Neural cell (in vitro differentiated cells): Measurements from ENCODE around the gene DENND1A.

ENCODE experiments used
- EZH2 ChIP-seq: fragments of 200-600, 300-800 bp; shearing (Covaris generic), sonication (generic); IDR thresholded peaks from 2 replicates; pipeline ENCODE4 v1.6.1; 2014; ENCODE audit warnings: antibody characterized with exemption, low read length, borderline replicate concordance, mild to moderate bottlenecking; ENCODE audit not compliant: insufficient read depth, poor library complexity, severe bottlenecking
- MXI1 ChIP-seq: fragments of 450-650 bp; conservative IDR thresholded peaks from 2 replicates; pipeline ENCODE4 v1.6.1; 2014; ENCODE audit warnings: antibody characterized with exemption, mild to moderate bottlenecking; ENCODE audit not compliant: poor library complexity, severe bottlenecking
- SMC3 ChIP-seq: fragments of 450-650 bp; conservative IDR thresholded peaks from 2 replicates; pipeline ENCODE4 v1.6.1; 2014; ENCODE audit warnings: antibody characterized with exemption, mild to moderate bottlenecking, moderate library complexity; ENCODE audit not compliant: poor library complexity
- TF ChIP-seq, protein P1 (sequence below): fragments of 450-650 bp; IDR thresholded peaks from 2 replicates; pipeline ENCODE4 v1.5.1; 2014; ENCODE audit warnings: antibody characterized with exemption, mild to moderate bottlenecking, moderate library complexity; ENCODE audit not compliant: poor library complexity, severe bottlenecking

DNA sequence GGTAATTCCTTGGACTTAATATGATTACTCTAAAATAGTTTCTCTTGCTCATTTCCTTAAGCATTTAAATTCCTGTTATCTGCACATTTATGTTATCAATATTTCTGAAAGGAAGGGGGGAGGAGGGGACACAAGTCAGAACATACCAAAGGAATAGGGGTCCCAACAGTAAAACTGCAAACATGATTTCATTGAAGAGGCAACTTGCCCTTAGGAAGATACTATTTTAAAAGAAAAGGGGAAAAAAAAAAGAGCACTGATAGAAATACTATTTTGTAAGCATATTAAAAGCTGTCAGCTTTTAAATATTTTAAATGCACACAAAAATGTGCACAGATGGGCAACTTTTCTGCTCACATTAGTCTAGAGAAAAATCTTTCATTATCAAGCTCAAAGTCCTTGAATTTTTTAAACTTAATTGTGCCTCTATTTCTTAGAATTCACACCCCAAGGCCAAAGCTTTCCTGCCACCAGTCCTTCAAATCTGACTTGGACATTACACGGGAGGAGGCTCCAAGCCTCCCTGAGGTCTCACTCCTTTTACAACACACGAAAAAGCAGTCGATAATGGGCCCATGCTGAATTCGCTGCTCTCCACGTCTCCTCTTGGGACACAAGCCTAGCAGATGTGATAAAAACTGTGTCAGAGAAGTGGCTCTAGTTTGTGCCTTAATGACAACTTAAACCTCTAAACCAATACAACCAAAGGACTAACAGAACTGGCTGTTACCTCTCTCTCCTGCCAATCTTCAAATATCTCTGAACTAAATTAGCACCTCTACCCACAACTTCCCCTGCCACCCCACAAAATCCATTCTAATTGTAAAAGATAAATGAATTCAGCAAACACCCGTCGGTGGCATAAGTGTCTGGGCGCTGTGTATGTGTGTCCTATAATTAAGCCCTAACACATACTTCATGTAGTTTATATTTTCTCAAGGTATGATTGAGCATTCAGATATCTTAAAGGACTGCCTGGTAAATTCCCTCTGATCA is 154.3 kb downstream of the DENND1A start:
- TF ChIP-seq, protein P1, sequence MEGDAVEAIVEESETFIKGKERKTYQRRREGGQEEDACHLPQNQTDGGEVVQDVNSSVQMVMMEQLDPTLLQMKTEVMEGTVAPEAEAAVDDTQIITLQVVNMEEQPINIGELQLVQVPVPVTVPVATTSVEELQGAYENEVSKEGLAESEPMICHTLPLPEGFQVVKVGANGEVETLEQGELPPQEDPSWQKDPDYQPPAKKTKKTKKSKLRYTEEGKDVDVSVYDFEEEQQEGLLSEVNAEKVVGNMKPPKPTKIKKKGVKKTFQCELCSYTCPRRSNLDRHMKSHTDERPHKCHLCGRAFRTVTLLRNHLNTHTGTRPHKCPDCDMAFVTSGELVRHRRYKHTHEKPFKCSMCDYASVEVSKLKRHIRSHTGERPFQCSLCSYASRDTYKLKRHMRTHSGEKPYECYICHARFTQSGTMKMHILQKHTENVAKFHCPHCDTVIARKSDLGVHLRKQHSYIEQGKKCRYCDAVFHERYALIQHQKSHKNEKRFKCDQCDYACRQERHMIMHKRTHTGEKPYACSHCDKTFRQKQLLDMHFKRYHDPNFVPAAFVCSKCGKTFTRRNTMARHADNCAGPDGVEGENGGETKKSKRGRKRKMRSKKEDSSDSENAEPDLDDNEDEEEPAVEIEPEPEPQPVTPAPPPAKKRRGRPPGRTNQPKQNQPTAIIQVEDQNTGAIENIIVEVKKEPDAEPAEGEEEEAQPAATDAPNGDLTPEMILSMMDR = no peak
- TF ChIP-seq EZH2 (no peak), MXI1 (no peak), SMC3 (no peak)
